ENCODE measurements around the gene TMA7. TPM values are rescaled to one million over a fixed set of nuclear protein-coding genes. Genes with fewer than 3 reads are reported as not detected.

The TMA7 gene
- total and polyA plus RNA-seq, 2 of the 13 experiments (the other 11 are each of a cell fraction or from before 2014, with no cell fraction given): 100 to 486 TPM

- TF ChIP-seq ZNF407 (CRISPR knock-in tag; IDR thresholded peaks at IDR 0.05; ENCODE audit: not compliant biosample characterization): no peak
- no peak for TF ChIP-seq ZNF776 (CRISPR knock-in tag; IDR thresholded peaks at IDR 0.05)
- TF ChIP-seq ZNF704 (CRISPR knock-in tag; IDR thresholded peaks at IDR 0.05; ENCODE audit: borderline replicate concordance): no peak
- TF ChIP-seq FOXM1 (CRISPR knock-in tag; IDR thresholded peaks at IDR 0.05): no peak
- peak; percentile 57; the same call in 1 of the 2 replicates for TF ChIP-seq HNRNPL (IDR thresholded peaks at IDR 0.05; ENCODE audit: low read depth, low read length)
- no peak for TF ChIP-seq TRIM24 (CRISPR knock-in tag; IDR thresholded peaks at IDR 0.05)
- TF ChIP-seq ATF7-NPFF (CRISPR knock-in tag; IDR thresholded peaks at IDR 0.05; ENCODE audit: low read depth): no peak
- no peak for TF ChIP-seq HMG20A (CRISPR knock-in tag; IDR thresholded peaks at IDR 0.05; ENCODE audit: borderline replicate concordance)
- peak; percentile 23; the same call in 1 of the 2 replicates for TF ChIP-seq ZNF253 (CRISPR knock-in tag; IDR thresholded peaks at IDR 0.05; ENCODE audit: borderline replicate concordance)
- TF ChIP-seq ZBTB1 (CRISPR knock-in tag; IDR thresholded peaks at IDR 0.05; ENCODE audit: borderline replicate concordance): no peak
- TF ChIP-seq MEF2D (CRISPR knock-in tag; IDR thresholded peaks at IDR 0.05): no peak
- peak; percentile 54 for TF ChIP-seq AGO2 (optimal IDR thresholded peaks at IDR 0.05; ENCODE audit: low read depth, low read length)
- no peak for TF ChIP-seq ZNF768 (CRISPR knock-in tag; IDR thresholded peaks at IDR 0.05)
- no peak for TF ChIP-seq CCAR2 (optimal IDR thresholded peaks at IDR 0.05; ENCODE audit: low read depth, low read length)
- TF ChIP-seq PCBP2 (optimal IDR thresholded peaks at IDR 0.05; ENCODE audit: low read depth, low read length, poor library complexity, severe bottlenecking): no peak
- no peak for TF ChIP-seq ZFP36L1 (CRISPR knock-in tag; IDR thresholded peaks at IDR 0.05)
- no peak for TF ChIP-seq ZNF274 (CRISPR knock-in tag; IDR thresholded peaks at IDR 0.05)
- TF ChIP-seq SAFB2 (CRISPR knock-in tag; IDR thresholded peaks at IDR 0.05; ENCODE audit: borderline replicate concordance, low read depth): 0 out of 2 replicates have a peak, but pooled peaks have one; percentile 10
- 0 out of 2 replicates have a peak, but pooled peaks have one; percentile 22 for TF ChIP-seq TMF1 (CRISPR knock-in tag; IDR thresholded peaks at IDR 0.05; ENCODE audit: low read depth)
These were observed 40.5 kb upstream of the TMA7 start (continued) for GRCh38 chr3:48399387-48400172.
